Measurements from ENCODE around the gene PSTPIP2. TPM values are rescaled to one million over a fixed set of nuclear protein-coding genes. Genes with fewer than 3 reads are reported as not detected.

Gene PSTPIP2
- total and polyA plus RNA-seq, 2 of the 8 experiments (the other 6 are each of a cell fraction or from before 2014, with no cell fraction given): 1.8 to 2.4 TPM

DNA sequence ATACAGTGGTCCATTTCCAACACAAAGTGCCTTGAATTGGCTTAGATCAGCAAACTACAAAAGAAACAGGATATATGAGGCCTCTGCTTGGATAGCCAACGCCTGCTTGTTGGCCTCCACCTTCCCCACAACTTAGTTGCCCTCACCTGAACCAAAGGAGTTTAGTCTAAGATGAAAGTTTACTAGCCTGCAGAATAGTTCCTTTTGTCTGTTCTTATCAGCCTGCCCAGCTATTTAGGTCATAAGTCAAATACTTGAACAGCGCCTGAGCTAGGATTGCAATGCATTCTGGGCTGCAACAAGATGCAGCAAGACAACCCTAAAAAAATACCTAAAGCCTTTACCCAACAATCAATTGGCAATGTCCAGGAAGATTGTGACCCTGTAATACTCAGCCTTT is 91.8 kb downstream of the PSTPIP2 start:
- H3K23ac ChIP-seq (ENCODE audit: insufficient read length): no peak overlapping the region
- 87% methylated on average over 2 of the region's 2 CpGs; no CpG with 5 or more reads in 1 of the 2 experiments for WGBS, 2 experiments (ENCODE audit: extremely low coverage in 1 of 2, insufficient coverage in 1 of 2, insufficient read length in 1 of 2, insufficient replicate concordance in 2 of 2, low coverage in 1 of 2, low lambda C conversion rate in 2 of 2, missing lambda C conversion rate in 1 of 2)

More for the DNA sequence above, 91.8 kb downstream of the PSTPIP2 start:
- no peak overlapping the region for H2AK5ac ChIP-seq (ENCODE audit: low read depth, low read length)
- H3K14ac ChIP-seq (ENCODE audit: insufficient read length): no peak overlapping the region
- no peak overlapping the region for H3K9ac ChIP-seq (replicated peaks in 1 of 4; ENCODE audit: extremely low read depth in 1 of 4, low read depth in 3 of 4, low read length in 3 of 4)
- no peak overlapping the region for H2BK120ac ChIP-seq (replicated peaks; ENCODE audit: low read depth, low read length)
- H3K4me1 ChIP-seq (replicated peaks in 1 of 4; ENCODE audit: control insufficient read depth in 3 of 4, insufficient read depth in 4 of 4, low read length in 3 of 4): peaks cover 0 to 8% (median 3%) of the 10 kb centered on the region in 4 experiments; a peak in 3 of 7 replicates
- no peak overlapping the region for H4K8ac ChIP-seq (ENCODE audit: extremely low read depth, insufficient read depth, low read length)
- H3K79me2 ChIP-seq (ENCODE audit: control insufficient read depth in 1 of 2, insufficient read depth in 2 of 2, low read length in 2 of 2): no peaks in the 10 kb centered on the region
- H4K20me1 ChIP-seq (replicated peaks in 1 of 2; ENCODE audit: control insufficient read depth in 1 of 2, insufficient read depth in 2 of 2, low read length in 2 of 2): no peaks in the 10 kb centered on the region
- no peak overlapping the region for H3K56ac ChIP-seq (replicated peaks; ENCODE audit: insufficient read length, low read depth, low read length)
- CTCF ChIA-PET (ENCODE audit: partially characterized antibody): no interaction called here
- no peak overlapping the region for H4K91ac ChIP-seq (replicated peaks; ENCODE audit: insufficient read length, low read length)
- no peak overlapping the region for H3K18ac ChIP-seq (ENCODE audit: extremely low read depth, low read length)
- no peak overlapping the region for H2BK5ac ChIP-seq (ENCODE audit: low read depth, low read length)
- H3K27me3 ChIP-seq (replicated peaks in 1 of 4; ENCODE audit: control insufficient read depth in 3 of 4, extremely low read depth in 1 of 4, insufficient read depth in 3 of 4, low read length in 3 of 4): no peaks in the 10 kb centered on the region
- no peak overlapping the region for H3K27ac ChIP-seq (ENCODE audit: low read depth, low read length)
- no peak overlapping the region for H2BK15ac ChIP-seq (ENCODE audit: low read length)
- H3K4ac ChIP-seq (replicated peaks; ENCODE audit: insufficient read length, low read depth, low read length): no peak overlapping the region
- no peak overlapping the region for H2BK20ac ChIP-seq (ENCODE audit: low read length)
- no peak overlapping the region for H3K4me3 ChIP-seq (ENCODE audit: extremely low read depth in 1 of 4, insufficient read depth in 2 of 4, low read depth in 3 of 4, low read length in 4 of 4)
- H3K9me3 ChIP-seq (ENCODE audit: insufficient read depth in 2 of 2, low read depth in 1 of 2, low read length in 1 of 2): no peaks in the 10 kb centered on the region
- H3K23me2 ChIP-seq (ENCODE audit: low read depth, low read length): no peaks in the 10 kb centered on the region
- no peaks in the 10 kb centered on the region for H3K36me3 ChIP-seq (ENCODE audit: control insufficient read depth in 2 of 4, insufficient read depth in 4 of 4, low read length in 3 of 4)
- DNase-seq (ENCODE audit: low read depth in 1 of 2, low spot score in 2 of 2): no peak
- no peak overlapping the region for H2AFZ ChIP-seq (ENCODE audit: low read length)
- TF ChIP-seq CTBP2 (IDR thresholded peaks at IDR 0.05; ENCODE audit: borderline replicate concordance, insufficient read depth, insufficient read length, low read length): no peak
- TF ChIP-seq, protein P1, sequence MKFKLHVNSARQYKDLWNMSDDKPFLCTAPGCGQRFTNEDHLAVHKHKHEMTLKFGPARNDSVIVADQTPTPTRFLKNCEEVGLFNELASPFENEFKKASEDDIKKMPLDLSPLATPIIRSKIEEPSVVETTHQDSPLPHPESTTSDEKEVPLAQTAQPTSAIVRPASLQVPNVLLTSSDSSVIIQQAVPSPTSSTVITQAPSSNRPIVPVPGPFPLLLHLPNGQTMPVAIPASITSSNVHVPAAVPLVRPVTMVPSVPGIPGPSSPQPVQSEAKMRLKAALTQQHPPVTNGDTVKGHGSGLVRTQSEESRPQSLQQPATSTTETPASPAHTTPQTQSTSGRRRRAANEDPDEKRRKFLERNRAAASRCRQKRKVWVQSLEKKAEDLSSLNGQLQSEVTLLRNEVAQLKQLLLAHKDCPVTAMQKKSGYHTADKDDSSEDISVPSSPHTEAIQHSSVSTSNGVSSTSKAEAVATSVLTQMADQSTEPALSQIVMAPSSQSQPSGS (IDR thresholded peaks at IDR 0.05; ENCODE audit: low read length): no peak
- POLR2A ChIA-PET (ENCODE audit: partially characterized antibody): no interaction called here
- no peak overlapping the region for H2BK12ac ChIP-seq (ENCODE audit: low read depth, low read length)
- H3K79me1 ChIP-seq (ENCODE audit: low read depth, low read length): no peaks in the 10 kb centered on the region
- FAIRE-seq: no peak
- no peak overlapping the region for H4K5ac ChIP-seq (ENCODE audit: insufficient read length, low read depth, low read length)
- no peak overlapping the region for H3K4me2 ChIP-seq (ENCODE audit: insufficient read depth in 1 of 2, low read depth in 2 of 2, low read length in 2 of 2)
